ENCODE results near the gene DCAF17. TPM values are rescaled to one million over a fixed set of nuclear protein-coding genes. Genes with fewer than 3 reads are reported as not detected.

DCAF17 gene
- total and polyA plus RNA-seq, 2 of the 13 experiments (the other 11 are each of a cell fraction or from before 2014, with no cell fraction given) = 13.7 to 30.0 TPM

DNA sequence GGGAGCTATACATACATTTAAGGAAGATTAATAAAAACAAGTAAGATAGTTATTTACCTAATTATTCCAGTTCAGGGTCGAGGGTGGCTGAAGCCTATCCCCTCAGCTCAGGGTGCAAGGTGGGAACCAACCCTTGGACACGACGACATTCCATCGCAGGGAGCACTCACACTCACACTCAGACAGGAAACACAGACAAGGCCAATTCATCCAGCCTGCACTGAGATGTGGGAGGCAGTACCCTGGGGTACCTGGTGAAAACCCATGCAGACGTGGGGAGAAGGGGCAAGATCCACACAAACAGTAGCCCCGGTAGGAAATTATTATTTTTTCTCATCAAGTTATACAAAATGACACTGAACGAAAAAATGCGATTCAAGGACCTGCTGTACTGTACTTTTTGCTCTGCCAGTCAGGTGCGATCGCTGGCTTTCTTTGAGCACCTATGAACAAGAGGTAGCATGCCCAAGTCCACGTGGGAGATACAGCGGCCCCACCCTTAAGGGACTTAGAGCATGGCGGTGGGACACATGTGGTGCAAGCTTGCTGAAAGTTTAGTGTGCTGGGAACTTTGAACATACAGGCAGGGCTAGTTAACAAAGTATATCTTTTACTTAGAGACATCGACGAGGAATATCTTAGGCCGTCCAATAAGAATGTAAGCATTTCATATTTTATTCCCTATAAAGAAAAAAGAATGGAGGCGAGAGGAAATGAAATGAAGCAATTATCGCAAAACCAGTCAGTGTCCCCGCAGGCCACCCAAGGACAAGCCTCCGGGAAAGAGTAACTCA is 860 bp upstream of the DCAF17 start (continued):
- TF ChIP-seq, protein P1, sequence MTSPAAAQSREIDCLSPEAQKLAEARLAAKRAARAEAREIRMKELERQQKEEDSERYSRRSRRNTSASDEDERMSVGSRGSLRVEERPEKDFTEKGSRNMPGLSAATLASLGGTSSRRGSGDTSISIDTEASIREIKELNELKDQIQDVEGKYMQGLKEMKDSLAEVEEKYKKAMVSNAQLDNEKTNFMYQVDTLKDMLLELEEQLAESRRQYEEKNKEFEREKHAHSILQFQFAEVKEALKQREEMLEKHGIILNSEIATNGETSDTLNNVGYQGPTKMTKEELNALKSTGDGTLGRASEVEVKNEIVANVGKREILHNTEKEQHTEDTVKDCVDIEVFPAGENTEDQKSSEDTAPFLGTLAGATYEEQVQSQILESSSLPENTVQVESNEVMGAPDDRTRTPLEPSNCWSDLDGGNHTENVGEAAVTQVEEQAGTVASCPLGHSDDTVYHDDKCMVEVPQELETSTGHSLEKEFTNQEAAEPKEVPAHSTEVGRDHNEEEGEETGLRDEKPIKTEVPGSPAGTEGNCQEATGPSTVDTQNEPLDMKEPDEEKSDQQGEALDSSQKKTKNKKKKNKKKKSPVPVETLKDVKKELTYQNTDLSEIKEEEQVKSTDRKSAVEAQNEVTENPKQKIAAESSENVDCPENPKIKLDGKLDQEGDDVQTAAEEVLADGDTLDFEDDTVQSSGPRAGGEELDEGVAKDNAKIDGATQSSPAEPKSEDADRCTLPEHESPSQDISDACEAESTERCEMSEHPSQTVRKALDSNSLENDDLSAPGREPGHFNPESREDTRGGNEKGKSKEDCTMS (CRISPR knock-in tag; conservative IDR thresholded peaks at IDR 0.05) = no peak
- no peak for TF ChIP-seq HHEX (CRISPR knock-in tag; IDR thresholded peaks at IDR 0.05)
- no peak for TF ChIP-seq ZNF598 (CRISPR knock-in tag; IDR thresholded peaks at IDR 0.05; ENCODE audit: borderline replicate concordance)
- no peak for TF ChIP-seq PAX8 (CRISPR knock-in tag; IDR thresholded peaks at IDR 0.05; ENCODE audit: borderline replicate concordance)
- no peak for TF ChIP-seq HDAC2 (CRISPR knock-in tag; IDR thresholded peaks at IDR 0.05)
- TF ChIP-seq SKI (IDR thresholded peaks at IDR 0.05; ENCODE audit: partially characterized antibody) = peak; percentile 52
- TF ChIP-seq NR1H2 (CRISPR knock-in tag; IDR thresholded peaks at IDR 0.05; ENCODE audit: borderline replicate concordance, low read depth) = no peak
- peak; percentile 99 for TF ChIP-seq ASH2L (IDR thresholded peaks at IDR 0.05; ENCODE audit: insufficient read length, low read depth, low read length)
- peak; percentile 42; the same call in 1 of the 2 replicates for TF ChIP-seq ZNF430 (CRISPR knock-in tag; IDR thresholded peaks at IDR 0.05)
- no peak for TF ChIP-seq PAWR (CRISPR knock-in tag; IDR thresholded peaks at IDR 0.05; ENCODE audit: borderline replicate concordance)
- TF ChIP-seq, protein P2, sequence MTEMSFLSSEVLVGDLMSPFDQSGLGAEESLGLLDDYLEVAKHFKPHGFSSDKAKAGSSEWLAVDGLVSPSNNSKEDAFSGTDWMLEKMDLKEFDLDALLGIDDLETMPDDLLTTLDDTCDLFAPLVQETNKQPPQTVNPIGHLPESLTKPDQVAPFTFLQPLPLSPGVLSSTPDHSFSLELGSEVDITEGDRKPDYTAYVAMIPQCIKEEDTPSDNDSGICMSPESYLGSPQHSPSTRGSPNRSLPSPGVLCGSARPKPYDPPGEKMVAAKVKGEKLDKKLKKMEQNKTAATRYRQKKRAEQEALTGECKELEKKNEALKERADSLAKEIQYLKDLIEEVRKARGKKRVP (CRISPR knock-in tag; IDR thresholded peaks at IDR 0.05) = peak in 1 of 2 experiments; percentile 69; a peak in 2 of 4 replicates
- peak; percentile 41; the same call in 1 of the 2 replicates for TF ChIP-seq ZNF468 (CRISPR knock-in tag; IDR thresholded peaks at IDR 0.05)
- TF ChIP-seq MTF1 (CRISPR knock-in tag; IDR thresholded peaks at IDR 0.05) = no peak
- TF ChIP-seq, protein P3, sequence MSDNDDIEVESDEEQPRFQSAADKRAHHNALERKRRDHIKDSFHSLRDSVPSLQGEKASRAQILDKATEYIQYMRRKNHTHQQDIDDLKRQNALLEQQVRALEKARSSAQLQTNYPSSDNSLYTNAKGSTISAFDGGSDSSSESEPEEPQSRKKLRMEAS (IDR thresholded peaks at IDR 0.05) = peak; percentile 97
- TF ChIP-seq, protein P4, sequence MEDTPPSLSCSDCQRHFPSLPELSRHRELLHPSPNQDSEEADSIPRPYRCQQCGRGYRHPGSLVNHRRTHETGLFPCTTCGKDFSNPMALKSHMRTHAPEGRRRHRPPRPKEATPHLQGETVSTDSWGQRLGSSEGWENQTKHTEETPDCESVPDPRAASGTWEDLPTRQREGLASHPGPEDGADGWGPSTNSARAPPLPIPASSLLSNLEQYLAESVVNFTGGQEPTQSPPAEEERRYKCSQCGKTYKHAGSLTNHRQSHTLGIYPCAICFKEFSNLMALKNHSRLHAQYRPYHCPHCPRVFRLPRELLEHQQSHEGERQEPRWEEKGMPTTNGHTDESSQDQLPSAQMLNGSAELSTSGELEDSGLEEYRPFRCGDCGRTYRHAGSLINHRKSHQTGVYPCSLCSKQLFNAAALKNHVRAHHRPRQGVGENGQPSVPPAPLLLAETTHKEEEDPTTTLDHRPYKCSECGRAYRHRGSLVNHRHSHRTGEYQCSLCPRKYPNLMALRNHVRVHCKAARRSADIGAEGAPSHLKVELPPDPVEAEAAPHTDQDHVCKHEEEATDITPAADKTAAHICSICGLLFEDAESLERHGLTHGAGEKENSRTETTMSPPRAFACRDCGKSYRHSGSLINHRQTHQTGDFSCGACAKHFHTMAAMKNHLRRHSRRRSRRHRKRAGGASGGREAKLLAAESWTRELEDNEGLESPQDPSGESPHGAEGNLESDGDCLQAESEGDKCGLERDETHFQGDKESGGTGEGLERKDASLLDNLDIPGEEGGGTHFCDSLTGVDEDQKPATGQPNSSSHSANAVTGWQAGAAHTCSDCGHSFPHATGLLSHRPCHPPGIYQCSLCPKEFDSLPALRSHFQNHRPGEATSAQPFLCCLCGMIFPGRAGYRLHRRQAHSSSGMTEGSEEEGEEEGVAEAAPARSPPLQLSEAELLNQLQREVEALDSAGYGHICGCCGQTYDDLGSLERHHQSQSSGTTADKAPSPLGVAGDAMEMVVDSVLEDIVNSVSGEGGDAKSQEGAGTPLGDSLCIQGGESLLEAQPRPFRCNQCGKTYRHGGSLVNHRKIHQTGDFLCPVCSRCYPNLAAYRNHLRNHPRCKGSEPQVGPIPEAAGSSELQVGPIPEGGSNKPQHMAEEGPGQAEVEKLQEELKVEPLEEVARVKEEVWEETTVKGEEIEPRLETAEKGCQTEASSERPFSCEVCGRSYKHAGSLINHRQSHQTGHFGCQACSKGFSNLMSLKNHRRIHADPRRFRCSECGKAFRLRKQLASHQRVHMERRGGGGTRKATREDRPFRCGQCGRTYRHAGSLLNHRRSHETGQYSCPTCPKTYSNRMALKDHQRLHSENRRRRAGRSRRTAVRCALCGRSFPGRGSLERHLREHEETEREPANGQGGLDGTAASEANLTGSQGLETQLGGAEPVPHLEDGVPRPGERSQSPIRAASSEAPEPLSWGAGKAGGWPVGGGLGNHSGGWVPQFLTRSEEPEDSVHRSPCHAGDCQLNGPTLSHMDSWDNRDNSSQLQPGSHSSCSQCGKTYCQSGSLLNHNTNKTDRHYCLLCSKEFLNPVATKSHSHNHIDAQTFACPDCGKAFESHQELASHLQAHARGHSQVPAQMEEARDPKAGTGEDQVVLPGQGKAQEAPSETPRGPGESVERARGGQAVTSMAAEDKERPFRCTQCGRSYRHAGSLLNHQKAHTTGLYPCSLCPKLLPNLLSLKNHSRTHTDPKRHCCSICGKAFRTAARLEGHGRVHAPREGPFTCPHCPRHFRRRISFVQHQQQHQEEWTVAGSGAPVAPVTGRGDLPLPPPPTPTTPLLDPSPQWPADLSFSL (CRISPR knock-in tag; IDR thresholded peaks at IDR 0.05) = no peak
- no peak for TF ChIP-seq ZNF558 (CRISPR knock-in tag; IDR thresholded peaks at IDR 0.05; ENCODE audit: borderline replicate concordance)
